Activated T-helper 2 cell treated with anti-CD3 and anti-CD28 coated beads, Interferon-gamma antibody, Interleukin-2, Interleukin-4, amounts not matched to agents 10 μg/mL and 5 μg/mL and 100 μg/mL, durations not matched to agents 14 hours and 24 hours and 36 hours (primary cell): ENCODE measurements around the gene TADA3. TPM values are rescaled to one million over a fixed set of nuclear protein-coding genes. Genes with fewer than 3 reads are reported as not detected.

ENCODE experiments used
- DNase-seq: peaks from one replicate; pipeline ENCODE4 v3.0.0; 2021; ENCODE audit warnings: low spot score
- H3K27ac Mint-ChIP-seq: one replicate; pipeline ENCODE4 v1.8.0; 2021; ENCODE audit warnings: mixed read lengths
- H3K27me3 Mint-ChIP-seq: one replicate; pipeline ENCODE4 v1.8.0; 2021; ENCODE audit warnings: low read depth, mixed read lengths
- H3K36me3 Mint-ChIP-seq: one replicate; pipeline ENCODE4 v1.8.0; 2021; ENCODE audit warnings: low read depth, mixed read lengths
- H3K4me1 Mint-ChIP-seq: one replicate; pipeline ENCODE4 v1.8.0; 2021; ENCODE audit warnings: low read depth, mixed read lengths
- H3K4me3 Mint-ChIP-seq: one replicate; pipeline ENCODE4 v1.8.0; 2021; ENCODE audit warnings: low read depth, mild to moderate bottlenecking, moderate library complexity, mixed read lengths
- H3K9me3 Mint-ChIP-seq: one replicate; pipeline ENCODE4 v1.8.0; 2021; ENCODE audit warnings: mixed read lengths
- intact Hi-C: fragments of 100-400 bp; cut with micrococcal nuclease; formaldehyde crosslinking; loops from one replicate; pipeline ENCODE4 v1.15.1; 2023
- total RNA-seq: library from RNA; stranded (reverse); gene quantifications from 2 replicates; pipeline ENCODE4 v1.2.3, GENCODE V29; 2022

TADA3 gene, protein sequence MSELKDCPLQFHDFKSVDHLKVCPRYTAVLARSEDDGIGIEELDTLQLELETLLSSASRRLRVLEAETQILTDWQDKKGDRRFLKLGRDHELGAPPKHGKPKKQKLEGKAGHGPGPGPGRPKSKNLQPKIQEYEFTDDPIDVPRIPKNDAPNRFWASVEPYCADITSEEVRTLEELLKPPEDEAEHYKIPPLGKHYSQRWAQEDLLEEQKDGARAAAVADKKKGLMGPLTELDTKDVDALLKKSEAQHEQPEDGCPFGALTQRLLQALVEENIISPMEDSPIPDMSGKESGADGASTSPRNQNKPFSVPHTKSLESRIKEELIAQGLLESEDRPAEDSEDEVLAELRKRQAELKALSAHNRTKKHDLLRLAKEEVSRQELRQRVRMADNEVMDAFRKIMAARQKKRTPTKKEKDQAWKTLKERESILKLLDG
- 86.6 and 89.2 TPM in 2 replicates for total RNA-seq

DNA sequence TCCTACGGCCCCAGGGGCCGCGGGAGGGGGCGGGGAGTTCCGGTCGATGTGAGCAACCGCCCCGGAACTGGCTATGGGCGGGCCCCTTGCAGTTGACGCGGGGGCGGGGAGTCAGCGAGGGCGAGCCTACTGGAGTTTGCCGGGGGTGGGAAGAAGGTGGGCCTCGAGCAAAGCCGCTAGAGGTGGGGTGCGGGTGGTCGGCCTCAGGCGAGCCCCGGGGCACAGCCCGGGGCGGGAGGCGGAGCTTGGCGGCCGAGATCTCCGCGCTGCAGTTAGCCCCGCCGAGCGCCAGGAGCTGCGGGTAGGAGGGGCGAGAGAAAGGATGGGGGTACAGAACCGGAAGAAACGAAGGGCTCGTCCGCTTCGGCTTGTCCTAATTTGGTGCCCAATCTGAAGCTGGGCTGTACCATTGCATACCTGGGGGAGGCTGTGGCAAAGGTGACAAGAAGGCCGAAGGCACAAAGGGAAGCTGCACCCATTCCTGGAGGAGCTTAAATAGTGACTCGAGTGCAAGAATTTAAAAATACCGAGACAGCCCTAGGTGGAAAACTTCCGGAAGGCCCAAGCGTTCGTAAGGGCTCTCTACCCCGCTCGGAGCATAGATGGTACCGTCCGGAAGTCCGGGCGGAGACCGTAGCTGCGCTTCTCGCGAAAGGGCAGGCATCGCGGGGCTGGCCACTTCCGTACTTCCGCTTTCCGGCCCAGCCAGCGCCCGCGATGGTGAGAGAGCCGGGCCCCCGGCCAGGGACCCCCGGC lies at the start of gene TADA3, which contains the start of gene ARPC4:
Gene TADA3, minus strand, starts transcription at position 69 of the 756 bp plus-strand sequence. CDS start 1,007 bp downstream, outside the sequence.
Gene ARPC4, plus strand, starts transcription at position 678 of the 756 bp plus-strand sequence. Its CDS starts 40 bp downstream, at position 718.
- H3K4me3 Mint-ChIP-seq: peak within 1 kb of the TSS; percentile 99
- DNase-seq: peak; percentile 90
- H3K4me1 Mint-ChIP-seq: peaks cover 55% of the 10 kb centered on the region
- H3K9me3 Mint-ChIP-seq: no peaks in the 10 kb centered on the region
- H3K36me3 Mint-ChIP-seq: peaks cover 70% of the 10 kb centered on the region
- H3K27ac Mint-ChIP-seq: peak within 1 kb of the TSS; percentile 98
- intact Hi-C loops: loop anchor here (1.0 to 10.0 kb wide), 9 partner anchors 14 to 452 kb away; partner anchors contain the start of genes BRPF1, CAMK1, CRELD1 and MTMR14
- H3K27me3 Mint-ChIP-seq: no peaks in the 10 kb centered on the region

GRCh38 chr3:9841015-9841414 lies 48.7 kb upstream of the TADA3 start:
- H3K9me3 Mint-ChIP-seq: no peaks in the 10 kb centered on the region
- H3K27me3 Mint-ChIP-seq: no peaks in the 10 kb centered on the region
- peaks cover 48% of the 10 kb centered on the region for H3K36me3 Mint-ChIP-seq
- no peak for DNase-seq
- no peak overlapping the region for H3K27ac Mint-ChIP-seq
- peaks cover 15% of the 10 kb centered on the region for H3K4me1 Mint-ChIP-seq
- H3K4me3 Mint-ChIP-seq: no peak overlapping the region
- intact Hi-C loops: loop anchor here (5.0 kb wide), 1 partner anchor 111 kb away; the partner anchor contains the start of gene PRRT3

- Mint-ChIP-seq H3K27ac (no peak overlapping the region), H3K36me3 (peaks cover 67% of the 10 kb centered on the region), H3K4me1 (peaks cover 11% of the 10 kb centered on the region), H3K27me3 (no peaks in the 10 kb centered on the region), H3K9me3 (no peaks in the 10 kb centered on the region), H3K4me3 (no peak overlapping the region)
- no peak for DNase-seq
- intact Hi-C loops: no loop called here
These were observed 46.6 kb upstream of the TADA3 start for GRCh38 chr3:9838856-9839255.

DNA sequence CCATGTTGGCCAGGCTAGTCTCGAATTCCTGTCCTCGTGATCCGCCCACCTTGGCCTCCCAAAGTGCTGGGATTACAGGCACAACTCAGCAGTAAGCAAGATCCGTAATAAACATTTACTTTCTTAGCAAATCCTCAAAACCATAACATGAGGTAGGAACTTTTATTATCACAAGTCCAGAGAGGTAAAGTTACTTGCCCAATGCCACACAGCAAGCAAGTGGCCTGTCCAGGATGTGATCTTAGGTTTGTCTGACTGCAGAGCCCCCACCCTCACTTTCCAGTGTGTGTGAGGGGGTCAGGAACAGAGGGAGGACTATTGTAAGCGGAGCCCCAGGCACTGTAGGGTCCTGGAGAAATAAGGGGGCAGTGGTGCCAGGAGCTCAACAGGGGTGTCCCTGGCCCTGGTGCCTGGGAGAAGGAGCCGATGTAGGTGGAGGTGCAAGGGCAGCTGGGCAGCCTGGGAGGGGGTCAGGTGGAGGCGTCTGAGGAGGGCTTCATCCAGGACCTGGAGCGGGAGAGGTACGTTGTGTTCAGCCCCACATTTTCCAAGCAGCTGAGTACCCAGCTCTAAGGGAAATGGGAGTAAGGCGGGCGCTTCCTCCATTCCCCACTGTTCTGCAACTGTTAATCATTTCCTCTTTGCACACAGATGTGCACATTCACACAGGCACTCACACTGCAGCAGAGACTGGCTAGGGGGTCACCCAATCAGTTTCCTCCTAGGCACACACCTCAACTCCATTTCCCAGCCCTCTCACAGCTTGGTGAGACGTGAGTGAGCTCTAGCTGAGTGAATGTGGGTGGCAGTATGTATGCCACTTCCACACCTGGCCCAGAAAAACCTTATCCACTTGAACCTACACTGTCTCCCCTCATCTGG lies 45.7 kb upstream of the TADA3 start:
- H3K27me3 Mint-ChIP-seq: no peaks in the 10 kb centered on the region
- H3K4me3 Mint-ChIP-seq: no peak overlapping the region
- no peaks in the 10 kb centered on the region for H3K9me3 Mint-ChIP-seq
- H3K36me3 Mint-ChIP-seq: peaks cover 67% of the 10 kb centered on the region
- no peak overlapping the region for H3K27ac Mint-ChIP-seq
- intact Hi-C loops: no loop called here
- DNase-seq: no peak
- H3K4me1 Mint-ChIP-seq: peaks cover 10% of the 10 kb centered on the region

- peaks cover 1% of the 10 kb centered on the region for H3K4me1 Mint-ChIP-seq
- H3K4me3 Mint-ChIP-seq: no peak overlapping the region
- H3K27me3 Mint-ChIP-seq: no peaks in the 10 kb centered on the region
- peaks cover 58% of the 10 kb centered on the region for H3K36me3 Mint-ChIP-seq
- intact Hi-C loops: no loop called here
- DNase-seq: no peak
- H3K9me3 Mint-ChIP-seq: no peaks in the 10 kb centered on the region
- H3K27ac Mint-ChIP-seq: no peak overlapping the region
These were observed 42.5 kb upstream of the TADA3 start for GRCh38 chr3:9834520-9835380.

GRCh38 chr3:9833078-9833477 lies 40.8 kb upstream of the TADA3 start:
- H3K36me3 Mint-ChIP-seq: peaks cover 59% of the 10 kb centered on the region
- H3K27me3 Mint-ChIP-seq: no peaks in the 10 kb centered on the region
- no peak overlapping the region for H3K27ac Mint-ChIP-seq
- DNase-seq: no peak
- intact Hi-C loops: no loop called here
- H3K9me3 Mint-ChIP-seq: no peaks in the 10 kb centered on the region
- H3K4me1 Mint-ChIP-seq: peaks cover 1% of the 10 kb centered on the region
- no peak overlapping the region for H3K4me3 Mint-ChIP-seq

- peaks cover 1% of the 10 kb centered on the region for H3K4me1 Mint-ChIP-seq
- no peak overlapping the region for H3K4me3 Mint-ChIP-seq
- H3K27ac Mint-ChIP-seq: no peak overlapping the region
- H3K36me3 Mint-ChIP-seq: peaks cover 60% of the 10 kb centered on the region
- no peak for DNase-seq
- intact Hi-C loops: no loop called here
- no peaks in the 10 kb centered on the region for H3K27me3 Mint-ChIP-seq
- no peaks in the 10 kb centered on the region for H3K9me3 Mint-ChIP-seq
These were observed 39.0 kb upstream of the TADA3 start for GRCh38 chr3:9831253-9831652.

- intact Hi-C loops: no loop called here
- no peak for DNase-seq
- peaks cover 40% of the 10 kb centered on the region for H3K36me3 Mint-ChIP-seq
- H3K4me3 Mint-ChIP-seq: no peak overlapping the region
- no peak overlapping the region for H3K27ac Mint-ChIP-seq
- peaks cover 1% of the 10 kb centered on the region for H3K4me1 Mint-ChIP-seq
- H3K27me3 Mint-ChIP-seq: no peaks in the 10 kb centered on the region
- H3K9me3 Mint-ChIP-seq: no peaks in the 10 kb centered on the region
These were observed 36.8 kb upstream of the TADA3 start for GRCh38 chr3:9828801-9829755.

GRCh38 chr3:9826815-9827573 lies 34.7 kb upstream of the TADA3 start:
- H3K27me3 Mint-ChIP-seq: no peaks in the 10 kb centered on the region
- H3K27ac Mint-ChIP-seq: no peak overlapping the region
- H3K4me3 Mint-ChIP-seq: no peak overlapping the region
- peaks cover 36% of the 10 kb centered on the region for H3K36me3 Mint-ChIP-seq
- peaks cover 1% of the 10 kb centered on the region for H3K4me1 Mint-ChIP-seq
- H3K9me3 Mint-ChIP-seq: no peaks in the 10 kb centered on the region
- intact Hi-C loops: no loop called here
- no peak for DNase-seq

- H3K27ac Mint-ChIP-seq: no peak overlapping the region
- no peaks in the 10 kb centered on the region for H3K9me3 Mint-ChIP-seq
- H3K36me3 Mint-ChIP-seq: peaks cover 33% of the 10 kb centered on the region
- no peak for DNase-seq
- H3K4me3 Mint-ChIP-seq: no peak overlapping the region
- no peaks in the 10 kb centered on the region for H3K4me1 Mint-ChIP-seq
- H3K27me3 Mint-ChIP-seq: no peaks in the 10 kb centered on the region
- intact Hi-C loops: no loop called here
These were observed 33.3 kb upstream of the TADA3 start for GRCh38 chr3:9825451-9826040.
